ENCODE data around the gene MUC6.

MUC6 gene

DNA sequence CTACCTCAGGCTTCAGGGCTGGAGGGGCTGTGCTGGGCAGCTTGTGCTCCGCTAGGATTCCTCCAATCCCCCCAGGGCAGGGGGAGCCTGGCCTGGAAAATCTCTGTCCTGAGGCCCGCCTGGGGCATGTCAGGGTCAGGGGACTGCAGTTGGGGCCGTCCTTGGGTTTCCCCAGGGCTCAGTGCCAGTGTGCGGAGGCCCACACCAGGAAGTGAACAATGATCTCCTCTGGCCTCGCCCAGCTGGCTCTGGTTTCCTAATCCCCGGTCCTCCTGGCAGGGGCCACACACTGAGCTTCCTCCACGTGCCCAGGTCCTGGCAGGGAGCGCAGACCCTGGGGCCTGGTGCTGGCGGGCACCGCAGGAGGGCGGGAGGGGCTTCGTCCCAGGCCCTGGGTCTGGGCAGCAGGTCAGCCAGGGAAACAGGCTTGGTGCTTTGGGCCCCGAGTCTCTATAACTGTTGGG lies 36.8 kb upstream of the MUC6 start:
- DNase-seq (ENCODE audit: low read depth), result no peak

DNA sequence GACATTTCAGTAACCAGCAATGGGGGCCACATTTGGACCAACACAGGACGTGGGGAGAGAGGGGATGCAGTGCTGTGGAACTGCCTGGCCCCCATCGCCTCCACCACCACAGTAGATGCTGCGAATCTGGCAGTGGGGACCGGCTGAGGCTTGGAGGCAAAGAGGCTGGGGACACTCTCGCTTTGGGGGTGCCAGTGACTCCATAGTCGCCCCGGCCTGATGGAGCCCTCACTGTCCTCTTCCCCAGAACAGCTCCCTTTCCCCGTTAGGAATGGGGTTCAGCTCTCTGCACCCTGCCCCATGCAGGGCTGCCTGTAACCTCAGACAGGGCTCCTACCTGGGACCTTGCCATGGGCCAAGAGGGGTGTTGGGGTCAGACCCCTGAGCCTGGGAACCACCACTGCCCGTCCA lies 36.3 kb upstream of the MUC6 start:
- no peak for DNase-seq (ENCODE audit: low read depth)

GRCh38 chr11:1072116-1072820 lies 35.8 kb upstream of the MUC6 start:
- DNase-seq (ENCODE audit: low read depth), result no peak

DNA sequence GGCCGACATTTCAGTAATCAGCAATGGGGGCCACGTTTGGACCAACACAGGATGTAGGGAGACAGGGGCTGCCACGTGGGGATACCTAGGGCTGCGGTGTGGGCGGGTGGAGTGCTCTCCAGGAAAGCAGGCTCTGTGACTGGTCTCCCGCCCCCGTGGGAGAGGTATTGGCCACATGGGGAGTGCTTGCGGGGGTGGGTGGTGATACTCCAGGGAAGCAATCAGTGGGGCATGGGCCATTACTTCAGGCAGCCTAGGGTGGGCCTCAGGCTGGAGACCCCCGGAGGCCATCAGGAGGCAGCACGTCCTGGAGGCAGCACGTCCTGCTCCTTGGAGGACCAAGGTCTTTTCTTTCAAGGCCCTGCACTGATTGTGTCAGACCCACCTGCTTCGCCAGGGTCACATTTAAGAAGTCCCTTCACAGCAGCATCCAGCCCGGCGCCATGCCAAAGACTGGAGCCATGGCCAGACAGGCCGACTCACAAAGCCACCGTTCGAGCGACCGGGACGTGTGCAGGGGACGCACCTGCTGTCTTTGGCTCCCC lies 35.1 kb upstream of the MUC6 start:
- no peak for DNase-seq (ENCODE audit: low read depth)

DNA sequence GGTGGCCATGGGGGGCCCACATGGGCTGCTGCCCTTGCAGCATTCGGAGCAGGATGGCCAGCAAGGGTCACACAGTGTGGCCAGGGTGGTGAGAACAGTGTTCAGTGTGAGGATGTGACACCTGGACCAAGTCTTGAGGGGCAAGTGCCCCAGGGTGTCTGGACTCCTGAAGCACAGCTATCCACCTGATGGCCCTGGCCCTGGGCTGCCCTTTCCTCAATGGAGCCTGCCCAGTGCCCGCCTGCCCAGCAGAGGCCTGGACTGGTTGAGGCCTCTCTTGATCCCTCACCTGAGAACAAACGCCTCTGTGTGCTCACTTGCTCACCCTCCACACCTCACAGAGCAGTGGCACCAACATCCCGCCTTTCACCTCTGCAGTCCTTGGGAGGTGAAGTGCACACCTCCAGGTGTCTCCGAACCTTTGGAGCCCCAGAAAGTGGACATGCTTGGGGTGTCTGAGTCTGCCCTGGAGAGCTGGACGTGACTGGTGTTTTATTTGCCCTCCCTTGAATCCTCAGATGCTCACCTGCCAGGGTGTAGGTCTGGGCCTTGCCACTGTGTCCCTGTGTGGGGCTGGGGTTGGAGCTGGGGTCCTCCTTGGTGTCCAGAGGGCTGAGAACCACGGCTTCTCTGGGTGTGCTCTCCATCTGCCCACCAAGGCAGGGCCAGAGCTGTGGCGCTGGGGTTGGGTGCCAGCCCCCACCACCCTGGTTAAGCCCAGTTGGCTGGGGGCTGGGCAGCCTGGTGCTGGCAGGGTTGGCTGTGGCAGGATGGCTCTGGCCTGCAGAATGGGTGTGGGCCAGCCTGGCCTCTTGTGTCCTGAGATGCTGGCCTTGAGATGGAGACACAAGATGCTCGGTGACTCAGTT lies 34.3 kb upstream of the MUC6 start:
- DNase-seq (ENCODE audit: low read depth), result no peak

GRCh38 chr11:1069740-1070139 lies 33.2 kb upstream of the MUC6 start:
- no peak for DNase-seq (ENCODE audit: low read depth)

DNA sequence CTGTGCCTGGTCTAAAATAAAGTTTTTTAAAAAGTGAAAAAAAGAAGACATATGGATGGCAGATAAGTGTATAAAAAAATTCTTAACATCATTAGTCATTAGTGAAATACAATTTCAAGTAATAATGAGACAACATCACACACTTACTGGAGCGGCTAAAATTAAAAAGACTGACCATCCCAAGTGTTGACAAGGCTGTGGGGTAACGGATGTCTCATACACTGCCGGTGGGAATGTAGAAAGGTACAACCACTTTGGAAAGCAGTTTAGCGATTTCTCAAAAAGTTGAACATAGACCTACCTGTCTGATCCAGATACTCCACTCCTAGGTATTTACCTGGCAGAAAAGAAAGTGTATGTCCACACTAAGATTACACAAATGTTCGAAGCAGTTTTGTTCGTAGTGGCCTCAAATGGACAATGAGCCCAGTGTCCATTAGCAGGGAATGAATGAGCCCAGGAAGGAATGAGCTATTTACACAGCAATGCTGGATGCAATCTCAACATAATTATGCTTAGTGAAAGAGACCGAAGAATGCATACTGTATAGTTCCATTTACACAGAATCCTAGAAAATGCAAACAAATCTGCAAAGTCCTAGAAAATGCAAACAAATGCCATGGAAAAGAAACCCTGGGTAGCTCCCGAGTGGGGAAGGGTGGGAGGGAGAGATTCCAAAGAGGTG lies 31.4 kb upstream of the MUC6 start:
- DNase-seq (ENCODE audit: low read depth), result no peak

- no peak for DNase-seq (ENCODE audit: low read depth)
Observed at GRCh38 chr11:1064167-1064566, 27.6 kb upstream of the MUC6 start.

- DNase-seq (ENCODE audit: low read depth), result no peak
Observed at GRCh38 chr11:1062075-1062820, 25.7 kb upstream of the MUC6 start.

GRCh38 chr11:1060852-1061616 lies 24.5 kb upstream of the MUC6 start:
- no peak for DNase-seq (ENCODE audit: low read depth)

- no peak for DNase-seq (ENCODE audit: low read depth)
Observed at GRCh38 chr11:1060410-1060809, 23.9 kb upstream of the MUC6 start.

DNA sequence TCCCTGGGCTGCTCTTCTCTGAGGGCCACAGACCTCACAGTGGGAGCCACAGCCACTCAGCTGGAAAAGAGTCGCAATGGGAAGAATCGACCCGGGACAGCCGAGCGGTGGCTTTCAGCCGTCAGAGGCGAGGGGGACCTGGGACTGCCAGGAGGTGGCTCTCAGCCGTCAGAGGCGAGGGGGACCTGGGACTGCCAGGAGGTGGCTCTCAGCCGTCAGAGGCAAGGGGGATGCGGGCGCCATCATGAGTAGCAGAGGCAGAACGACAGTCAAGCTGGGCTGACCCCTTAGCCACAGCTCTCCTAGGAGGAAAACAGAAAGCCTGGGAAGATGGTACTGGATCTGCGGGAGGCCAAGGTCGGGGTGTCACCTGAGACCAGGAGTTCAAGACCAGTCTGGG lies 23.2 kb upstream of the MUC6 start:
- DNase-seq (ENCODE audit: low read depth), result no peak

- no peak for DNase-seq (ENCODE audit: low read depth)
Observed at GRCh38 chr11:1057806-1058205, 21.3 kb upstream of the MUC6 start.

GRCh38 chr11:1055990-1056771 lies 19.7 kb upstream of the MUC6 start:
- no peak for DNase-seq (ENCODE audit: low read depth)

DNA sequence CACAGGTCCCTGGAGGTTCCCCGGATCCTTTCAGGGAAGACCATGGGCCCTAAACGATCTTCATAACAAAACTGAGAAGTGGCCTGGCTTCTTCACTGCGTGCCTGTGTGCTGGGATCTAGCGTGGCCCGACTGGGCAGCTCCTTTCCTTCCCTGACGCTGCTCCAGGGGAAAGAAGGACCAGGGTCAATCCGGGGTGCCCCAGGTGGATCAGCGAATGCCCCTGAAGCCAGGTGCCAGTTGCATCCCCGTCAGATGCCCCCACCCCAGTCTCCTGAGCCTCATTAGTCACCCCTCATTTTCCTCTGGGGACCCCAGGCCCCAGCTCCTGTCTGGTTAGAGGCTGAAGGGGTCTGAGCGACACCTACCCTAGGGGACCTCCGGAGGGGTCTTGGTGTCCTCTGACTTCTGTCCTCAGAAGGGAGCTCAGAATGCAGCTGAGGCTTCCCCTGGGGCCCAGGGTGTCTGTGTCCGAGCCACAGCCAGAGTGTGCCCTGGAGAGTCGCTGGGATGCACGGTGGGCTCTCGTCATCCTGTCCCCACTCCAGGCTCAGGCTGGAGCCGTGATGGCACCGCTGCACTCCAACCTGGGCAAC lies 18.7 kb upstream of the MUC6 start:
- no peak for DNase-seq (ENCODE audit: low read depth)

- no peak for DNase-seq (ENCODE audit: low read depth)
Observed at GRCh38 chr11:1054143-1055108, 17.9 kb upstream of the MUC6 start.

- DNase-seq (ENCODE audit: low read depth), result no peak
Observed at GRCh38 chr11:1053121-1053901, 16.8 kb upstream of the MUC6 start.

Measured in stimulated activated CD8-positive, alpha-beta memory T cell treated with anti-CD3 and anti-CD28 coated beads, Interleukin-15, amount 100 ng/mL, for 24 hours (primary cell).